HG03460 (cell line): ENCODE data around the gene SLC26A2.

Source experiments
- ATAC-seq: cut with Tn5 transposase; IDR thresholded peaks from one replicate; pipeline ENCODE4 v1.9.1; 2021; ENCODE audit not compliant: unreplicated experiment

Gene SLC26A2

GRCh38 chr5:150035139-150035895 lies 74.8 kb downstream of the SLC26A2 start:
- ATAC-seq = peak; percentile 95

- no peak for ATAC-seq
Measured at GRCh38 chr5:150036513-150036912, 76.0 kb downstream of the SLC26A2 start.
